ENCODE data around the gene LIPG. TPM values are rescaled to one million over a fixed set of nuclear protein-coding genes. Genes with fewer than 3 reads are reported as not detected.

The LIPG gene
- total and polyA plus RNA-seq, 9 of the 15 experiments (the other 6 are each of a cell fraction or from before 2014, with no cell fraction given), result 0.76 to 1.8 (median 1.3) TPM

DNA sequence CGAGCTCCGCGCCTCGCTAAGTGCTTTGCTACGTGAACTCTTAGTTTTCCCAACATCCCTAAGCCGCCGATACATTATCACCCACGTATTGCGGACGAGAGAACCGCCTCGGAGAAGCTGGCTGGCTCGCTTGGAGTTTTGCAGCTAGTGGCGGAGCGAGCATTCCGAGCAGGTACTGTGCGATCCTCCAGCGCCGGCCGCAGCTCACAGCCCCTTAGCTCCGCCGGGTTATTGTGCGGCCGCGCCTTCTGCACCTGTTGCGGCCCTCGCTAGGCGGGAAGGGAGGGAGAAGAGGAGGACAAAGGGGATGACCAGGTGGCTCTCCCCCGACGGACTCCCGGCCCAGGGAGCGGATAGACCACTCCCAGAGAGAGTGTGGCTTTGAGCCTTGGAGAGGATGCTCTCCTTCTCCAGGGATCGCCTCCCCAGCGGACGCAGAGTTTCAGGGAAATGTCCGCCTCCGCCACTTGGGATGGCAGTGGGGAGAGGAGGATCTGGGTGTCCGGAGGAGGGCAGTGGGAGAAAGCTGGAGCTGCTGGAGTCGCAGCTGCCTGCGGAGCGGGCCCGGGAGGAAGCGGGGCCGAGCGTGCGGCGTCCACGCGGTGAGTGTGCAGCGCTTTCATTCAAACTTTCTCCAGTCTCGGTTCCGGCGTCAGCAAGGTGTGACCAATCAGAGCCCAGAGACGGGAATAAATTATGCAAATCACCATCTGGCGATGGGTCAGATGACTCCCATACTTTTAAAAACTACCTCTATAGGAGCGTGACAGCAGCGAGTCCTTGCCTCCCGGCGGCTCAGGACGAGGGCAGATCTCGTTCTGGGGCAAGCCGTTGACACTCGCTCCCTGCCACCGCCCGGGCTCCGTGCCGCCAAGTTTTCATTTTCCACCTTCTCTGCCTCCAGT is at the start of gene LIPG (continued):
- no peak for TF ChIP-seq FOXK1 (CRISPR knock-in tag; IDR thresholded peaks at IDR 0.05; ENCODE audit: borderline replicate concordance)
- TF ChIP-seq NELFE (IDR thresholded peaks at IDR 0.05; ENCODE audit: insufficient read depth, insufficient read length), result no peak
- no peak for TF ChIP-seq ZNF121 (CRISPR knock-in tag; conservative IDR thresholded peaks at IDR 0.05)
- TF ChIP-seq ZNF75A (CRISPR knock-in tag; IDR thresholded peaks at IDR 0.05), result no peak
- TF ChIP-seq NFYB (IDR thresholded peaks at IDR 0.05; ENCODE audit: extremely low read depth, insufficient read length), result peak; percentile 73
- TF ChIP-seq SMAD3 (CRISPR knock-in tag; conservative IDR thresholded peaks at IDR 0.05), result no peak
- TF ChIP-seq CEBPG (CRISPR knock-in tag; IDR thresholded peaks at IDR 0.05), result no peak
- TF ChIP-seq CEBPG (tag; conservative IDR thresholded peaks at IDR 0.05 in 1 of 2, IDR thresholded peaks at IDR 0.05 in 1 of 2), result no peak
- TF ChIP-seq MYC (IDR thresholded peaks at IDR 0.05; ENCODE audit: low read depth, low read length), result peak; percentile 38; the same call in 1 of the 2 replicates
- TF ChIP-seq MYC (CRISPR knock-in tag; IDR thresholded peaks at IDR 0.05; ENCODE audit: borderline replicate concordance, low read depth), result no peak
- TF ChIP-seq ZNF212 (CRISPR knock-in tag; IDR thresholded peaks at IDR 0.05), result no peak
- TF ChIP-seq KLF10 (CRISPR knock-in tag; IDR thresholded peaks at IDR 0.05), result no peak
- TF ChIP-seq, protein P1, sequence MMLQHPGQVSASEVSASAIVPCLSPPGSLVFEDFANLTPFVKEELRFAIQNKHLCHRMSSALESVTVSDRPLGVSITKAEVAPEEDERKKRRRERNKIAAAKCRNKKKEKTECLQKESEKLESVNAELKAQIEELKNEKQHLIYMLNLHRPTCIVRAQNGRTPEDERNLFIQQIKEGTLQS (IDR thresholded peaks at IDR 0.05), result no peak
- TF ChIP-seq, protein P1 (CRISPR knock-in tag; conservative IDR thresholded peaks at IDR 0.05), result no peak
- TF ChIP-seq ZNF263 (CRISPR knock-in tag; IDR thresholded peaks at IDR 0.05; ENCODE audit: borderline replicate concordance), result no peak
- TF ChIP-seq, protein P2, sequence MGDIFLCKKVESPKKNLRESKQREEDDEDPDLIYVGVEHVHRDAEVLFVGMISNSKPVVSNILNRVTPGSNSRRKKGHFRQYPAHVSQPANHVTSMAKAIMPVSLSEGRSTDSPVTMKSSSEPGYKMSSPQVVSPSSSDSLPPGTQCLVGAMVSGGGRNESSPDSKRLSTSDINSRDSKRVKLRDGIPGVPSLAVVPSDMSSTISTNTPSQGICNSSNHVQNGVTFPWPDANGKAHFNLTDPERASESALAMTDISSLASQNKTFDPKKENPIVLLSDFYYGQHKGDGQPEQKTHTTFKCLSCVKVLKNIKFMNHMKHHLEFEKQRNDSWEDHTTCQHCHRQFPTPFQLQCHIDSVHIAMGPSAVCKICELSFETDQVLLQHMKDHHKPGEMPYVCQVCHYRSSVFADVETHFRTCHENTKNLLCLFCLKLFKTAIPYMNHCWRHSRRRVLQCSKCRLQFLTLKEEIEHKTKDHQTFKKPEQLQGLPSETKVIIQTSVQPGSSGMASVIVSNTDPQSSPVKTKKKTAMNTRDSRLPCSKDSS (IDR thresholded peaks at IDR 0.05; ENCODE audit: low read depth, partially characterized antibody), result no peak
- no peak for TF ChIP-seq IRF2 (CRISPR knock-in tag; IDR thresholded peaks at IDR 0.05)
- TF ChIP-seq, protein P3, sequence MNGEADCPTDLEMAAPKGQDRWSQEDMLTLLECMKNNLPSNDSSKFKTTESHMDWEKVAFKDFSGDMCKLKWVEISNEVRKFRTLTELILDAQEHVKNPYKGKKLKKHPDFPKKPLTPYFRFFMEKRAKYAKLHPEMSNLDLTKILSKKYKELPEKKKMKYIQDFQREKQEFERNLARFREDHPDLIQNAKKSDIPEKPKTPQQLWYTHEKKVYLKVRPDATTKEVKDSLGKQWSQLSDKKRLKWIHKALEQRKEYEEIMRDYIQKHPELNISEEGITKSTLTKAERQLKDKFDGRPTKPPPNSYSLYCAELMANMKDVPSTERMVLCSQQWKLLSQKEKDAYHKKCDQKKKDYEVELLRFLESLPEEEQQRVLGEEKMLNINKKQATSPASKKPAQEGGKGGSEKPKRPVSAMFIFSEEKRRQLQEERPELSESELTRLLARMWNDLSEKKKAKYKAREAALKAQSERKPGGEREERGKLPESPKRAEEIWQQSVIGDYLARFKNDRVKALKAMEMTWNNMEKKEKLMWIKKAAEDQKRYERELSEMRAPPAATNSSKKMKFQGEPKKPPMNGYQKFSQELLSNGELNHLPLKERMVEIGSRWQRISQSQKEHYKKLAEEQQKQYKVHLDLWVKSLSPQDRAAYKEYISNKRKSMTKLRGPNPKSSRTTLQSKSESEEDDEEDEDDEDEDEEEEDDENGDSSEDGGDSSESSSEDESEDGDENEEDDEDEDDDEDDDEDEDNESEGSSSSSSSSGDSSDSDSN (IDR thresholded peaks at IDR 0.05; ENCODE audit: borderline replicate concordance in 1 of 2, low read depth in 2 of 2, low read length in 2 of 2), result 0 out of 4 replicates have a peak, but pooled peaks of 1 of the 2 experiments have one; percentile 21
- no peak for TF ChIP-seq ZNF282 (CRISPR knock-in tag; IDR thresholded peaks at IDR 0.05)
- no peak for TF ChIP-seq ZNF79 (CRISPR knock-in tag; IDR thresholded peaks at IDR 0.05; ENCODE audit: low read depth)
- TF ChIP-seq RAD51 (IDR thresholded peaks at IDR 0.05; ENCODE audit: borderline replicate concordance, low read depth), result peak; percentile 29; the same call in 1 of the 2 replicates

All from K562 (cell line).